Astrocyte (in vitro differentiated cells and primary cell): Measurements from ENCODE around the gene SPIRE1.

Source experiments
- CTCF ChIP-seq: IDR thresholded peaks from 2 replicates; pipeline ENCODE4 v1.5.1; 2011; ENCODE audit warnings: low read depth, mild to moderate bottlenecking, inconsistent platforms, low read length, moderate library complexity; ENCODE audit not compliant: insufficient read depth
- EZH2 ChIP-seq: IDR thresholded peaks from 2 replicates; pipeline ENCODE4 v1.6.1; 2012; ENCODE audit warnings: mild to moderate bottlenecking, low read length, inconsistent platforms; ENCODE audit not compliant: insufficient read depth

GRCh38 chr18:12421732-12422131 is 236.2 kb downstream of the SPIRE1 start:
- no peak for TF ChIP-seq CTCF
- TF ChIP-seq EZH2 = no peak
